ENCODE measurements around the gene PLBD2.

GRCh38 chr12:113393749-113394148, 35.4 kb downstream of the PLBD2 start:
- TF ChIP-seq, protein P1, sequence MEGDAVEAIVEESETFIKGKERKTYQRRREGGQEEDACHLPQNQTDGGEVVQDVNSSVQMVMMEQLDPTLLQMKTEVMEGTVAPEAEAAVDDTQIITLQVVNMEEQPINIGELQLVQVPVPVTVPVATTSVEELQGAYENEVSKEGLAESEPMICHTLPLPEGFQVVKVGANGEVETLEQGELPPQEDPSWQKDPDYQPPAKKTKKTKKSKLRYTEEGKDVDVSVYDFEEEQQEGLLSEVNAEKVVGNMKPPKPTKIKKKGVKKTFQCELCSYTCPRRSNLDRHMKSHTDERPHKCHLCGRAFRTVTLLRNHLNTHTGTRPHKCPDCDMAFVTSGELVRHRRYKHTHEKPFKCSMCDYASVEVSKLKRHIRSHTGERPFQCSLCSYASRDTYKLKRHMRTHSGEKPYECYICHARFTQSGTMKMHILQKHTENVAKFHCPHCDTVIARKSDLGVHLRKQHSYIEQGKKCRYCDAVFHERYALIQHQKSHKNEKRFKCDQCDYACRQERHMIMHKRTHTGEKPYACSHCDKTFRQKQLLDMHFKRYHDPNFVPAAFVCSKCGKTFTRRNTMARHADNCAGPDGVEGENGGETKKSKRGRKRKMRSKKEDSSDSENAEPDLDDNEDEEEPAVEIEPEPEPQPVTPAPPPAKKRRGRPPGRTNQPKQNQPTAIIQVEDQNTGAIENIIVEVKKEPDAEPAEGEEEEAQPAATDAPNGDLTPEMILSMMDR (IDR thresholded peaks at IDR 0.05; ENCODE audit: borderline replicate concordance, extremely low read depth, low read length, poor library complexity, severe bottlenecking), result no peak
- TF ChIP-seq EZH2 (IDR thresholded peaks at IDR 0.05; ENCODE audit: borderline replicate concordance, low read depth, low read length, severe bottlenecking), result no peak
